Type B pancreatic cell (in vitro differentiated cells): ENCODE data around the gene FMNL1. TPM values are rescaled to one million over a fixed set of nuclear protein-coding genes. Genes with fewer than 3 reads are reported as not detected.

Experiments
- DNase-seq: peaks from one replicate; pipeline ENCODE4 v3.0.0; 2021; ENCODE audit warnings: mixed read lengths; ENCODE audit not compliant: unreplicated experiment; ENCODE audit errors: extremely low spot score
- H3K27ac Mint-ChIP-seq: 2 replicates; pipeline ENCODE4 v1.8.0; 2021; ENCODE audit warnings: mild to moderate bottlenecking, mixed read lengths
- H3K27me3 Mint-ChIP-seq: 2 replicates; pipeline ENCODE4 v1.8.0; 2021; ENCODE audit warnings: mixed read lengths
- H3K36me3 Mint-ChIP-seq: 2 replicates; pipeline ENCODE4 v1.8.0; 2021; ENCODE audit warnings: mixed read lengths
- H3K4me1 Mint-ChIP-seq: one replicate; pipeline ENCODE4 v1.8.0; 2021; ENCODE audit warnings: mixed read lengths; ENCODE audit not compliant: unreplicated experiment
- H3K4me3 Mint-ChIP-seq: 2 replicates; pipeline ENCODE4 v1.8.0; 2021; ENCODE audit warnings: mild to moderate bottlenecking, mixed read lengths
- H3K9me3 Mint-ChIP-seq: 2 replicates; pipeline ENCODE4 v1.8.0; 2021; ENCODE audit warnings: mixed read lengths
- CTCF ChIP-seq: fragments of 200-600 bp; sonication (generic); conservative IDR thresholded peaks from 2 replicates; pipeline ENCODE4 v1.5.0; 2021; ENCODE audit warnings: antibody characterized with exemption, mild to moderate bottlenecking
- total RNA-seq: library from RNA; stranded (reverse); gene quantifications from 2 replicates; pipeline ENCODE4 v1.2.1, GENCODE V29; 2021; ENCODE audit warnings: low replicate concordance

FMNL1 gene
- total RNA-seq, 1 donor from 2014 or later, result 1.9 TPM

GRCh38 chr17:45296833-45297124, 75.1 kb downstream of the FMNL1 start:
- TF ChIP-seq CTCF, result no peak
- H3K9me3 Mint-ChIP-seq, result peaks cover 4% of the 10 kb centered on the region
- no peak overlapping the region for H3K27ac Mint-ChIP-seq
- peaks cover 41% of the 10 kb centered on the region for H3K4me1 Mint-ChIP-seq
- DNase-seq, result no peak
- H3K4me3 Mint-ChIP-seq, result no peak overlapping the region
- no peaks in the 10 kb centered on the region for H3K27me3 Mint-ChIP-seq
- peaks cover 13% of the 10 kb centered on the region for H3K36me3 Mint-ChIP-seq

Other genes starting within 250 kb of the FMNL1 start
- 40.3 and 57.5 TPM in 2 replicates for gene DCAKD, start 170.3 kb upstream of the FMNL1 start, total RNA-seq
- 97.0 and 98.8 TPM in 2 replicates for gene NMT1, start 160.6 kb upstream of the FMNL1 start, total RNA-seq
- 45.8 and 56.1 TPM in 2 replicates for gene PLCD3, start 89.4 kb upstream of the FMNL1 start, total RNA-seq
- gene ACBD4, start 86.2 kb upstream of the FMNL1 start, total RNA-seq, result 9.8 and 11.5 TPM in 2 replicates
- 27.5 and 34.5 TPM in 2 replicates for gene HEXIM1, start 73.4 kb upstream of the FMNL1 start, total RNA-seq
- gene HEXIM2, start 60.0 kb upstream of the FMNL1 start, total RNA-seq, result 5.3 and 11.5 TPM in 2 replicates
- gene SPATA32, start 40.2 kb downstream of the FMNL1 start, total RNA-seq, result not detected in 2 replicates
- 10.4 and 11.2 TPM in 2 replicates for gene MAP3K14, start 95.1 kb downstream of the FMNL1 start, total RNA-seq
- 26.8 and 56.2 TPM in 2 replicates for gene ARHGAP27, start 211.0 kb downstream of the FMNL1 start, total RNA-seq